ENCODE measurements around the gene KDM8. TPM values are rescaled to one million over a fixed set of nuclear protein-coding genes. Genes with fewer than 3 reads are reported as not detected.

The KDM8 gene
- 10 to 100 TPM; 14.8 to 18.2 TPM for total RNA-seq

GRCh38 chr16:27203507-27204311 is at the start of gene KDM8:
KDM8 (plus strand) TSS chr16:27203526; CDS start chr16:27210124, 6,598 bp downstream.
- H3K27ac Mint-ChIP-seq = peak within 1 kb of the TSS; percentile 100
- no peaks in the 10 kb centered on the region for H3K9me3 Mint-ChIP-seq (ENCODE audit: low read depth)
- H3K36me3 Mint-ChIP-seq = peaks cover 7% of the 10 kb centered on the region
- H3K4me3 Mint-ChIP-seq = peak within 1 kb of the TSS; percentile 95
- peaks cover 47% of the 10 kb centered on the region for H3K4me1 Mint-ChIP-seq
- ATAC-seq (peak; percentile 94), DNase-seq (peak; percentile 100)
- H3K27me3 Mint-ChIP-seq = no peaks in the 10 kb centered on the region
- CTCF ChIA-PET = interaction anchor here (1.1 to 6.6 kb wide), 10 partner anchors 9 to 169 kb away, joined by 3 to 41 read pairs (median 5); no protein-coding TSS in a partner anchor

- peaks cover 8% of the 10 kb centered on the region for H3K4me1 Mint-ChIP-seq
- H3K27ac Mint-ChIP-seq = no peak overlapping the region
These were observed 48.4 kb upstream of the KDM8 start for GRCh38 chr16:27154705-27155521.

GRCh38 chr16:27156579-27156978 is 46.7 kb upstream of the KDM8 start:
- H3K27me3 Mint-ChIP-seq = no peaks in the 10 kb centered on the region
- no peaks in the 10 kb centered on the region for H3K36me3 Mint-ChIP-seq
- CTCF ChIA-PET = interaction anchor here (0.9 to 3.8 kb wide), 5 partner anchors 8 to 211 kb away, joined by 3 to 16 read pairs (median 8); no protein-coding TSS in a partner anchor
- no peak overlapping the region for H3K27ac Mint-ChIP-seq
- no peak overlapping the region for H3K4me3 Mint-ChIP-seq
- H3K9me3 Mint-ChIP-seq (ENCODE audit: low read depth) = peaks cover 3% of the 10 kb centered on the region
- H3K4me1 Mint-ChIP-seq = peaks cover 8% of the 10 kb centered on the region
- DNase-seq (no peak), ATAC-seq (no peak)

More at GRCh38 chr16:27154705-27155521, 48.4 kb upstream of the KDM8 start:
- CTCF ChIA-PET = interaction anchor here (0.7 to 3.8 kb wide), 18 partner anchors 9 to 305 kb away, joined by 3 to 16 read pairs (median 3); no protein-coding TSS in a partner anchor
- H3K36me3 Mint-ChIP-seq = no peaks in the 10 kb centered on the region
- peak; percentile 67 for ATAC-seq
- peak; percentile 71 for DNase-seq
- H3K9me3 Mint-ChIP-seq (ENCODE audit: low read depth) = no peaks in the 10 kb centered on the region
- no peak overlapping the region for H3K4me3 Mint-ChIP-seq
- no peaks in the 10 kb centered on the region for H3K27me3 Mint-ChIP-seq

- H3K27me3 Mint-ChIP-seq = no peaks in the 10 kb centered on the region
- no peak for ATAC-seq
- H3K4me1 Mint-ChIP-seq = no peaks in the 10 kb centered on the region
- no peak overlapping the region for H3K27ac Mint-ChIP-seq
- H3K4me3 Mint-ChIP-seq = no peak overlapping the region
- CTCF ChIA-PET = interaction anchor here (1.2 kb wide), 3 partner anchors 8 to 18 kb away, joined by 3 to 5 read pairs (median 4); no protein-coding TSS in a partner anchor
- H3K36me3 Mint-ChIP-seq = peaks cover 3% of the 10 kb centered on the region
- H3K9me3 Mint-ChIP-seq (ENCODE audit: low read depth) = peaks cover 11% of the 10 kb centered on the region
- DNase-seq = no peak
These were observed 41.9 kb upstream of the KDM8 start for GRCh38 chr16:27161398-27161797.

GRCh38 chr16:27164352-27164751 is 39.0 kb upstream of the KDM8 start:
- Mint-ChIP-seq H3K36me3 (peaks cover 3% of the 10 kb centered on the region), H3K4me3 (no peak overlapping the region), H3K27me3 (no peaks in the 10 kb centered on the region), H3K27ac (no peak overlapping the region), H3K9me3 (ENCODE audit: low read depth) (peaks cover 11% of the 10 kb centered on the region), H3K4me1 (peaks cover 3% of the 10 kb centered on the region)
- DNase-seq (no peak), ATAC-seq (no peak)
- CTCF ChIA-PET = interaction anchor here (0.9 to 2.0 kb wide), 5 partner anchors 8 to 211 kb away, joined by 3 to 8 read pairs (median 4); no protein-coding TSS in a partner anchor

- Mint-ChIP-seq H3K36me3 (peaks cover 3% of the 10 kb centered on the region), H3K27ac (no peak overlapping the region), H3K27me3 (no peaks in the 10 kb centered on the region), H3K4me1 (peaks cover 15% of the 10 kb centered on the region), H3K4me3 (no peak overlapping the region), H3K9me3 (ENCODE audit: low read depth) (peaks cover 11% of the 10 kb centered on the region)
- CTCF ChIA-PET = interaction anchor here (1.3 to 2.0 kb wide), 4 partner anchors 8 to 203 kb away, joined by 4 to 8 read pairs (median 4); no protein-coding TSS in a partner anchor
- no peak for DNase-seq
- no peak for ATAC-seq
These were observed 37.8 kb upstream of the KDM8 start for GRCh38 chr16:27165576-27165975.

GRCh38 chr16:27168790-27169189 is 34.5 kb upstream of the KDM8 start:
- peaks cover 8% of the 10 kb centered on the region for H3K36me3 Mint-ChIP-seq
- CTCF ChIA-PET = interaction anchor here (0.9 to 5.3 kb wide), 10 partner anchors 11 to 278 kb away, joined by 4 to 50 read pairs (median 8); no protein-coding TSS in a partner anchor
- H3K4me3 Mint-ChIP-seq = no peak overlapping the region
- peaks cover 37% of the 10 kb centered on the region for H3K4me1 Mint-ChIP-seq
- H3K27me3 Mint-ChIP-seq = no peaks in the 10 kb centered on the region
- ATAC-seq (no peak), DNase-seq (no peak)
- H3K27ac Mint-ChIP-seq = no peak overlapping the region
- H3K9me3 Mint-ChIP-seq (ENCODE audit: low read depth) = peaks cover 9% of the 10 kb centered on the region

- Mint-ChIP-seq H3K27ac (peak overlapping the region; percentile 82), H3K4me3 (peak overlapping the region; percentile 59), H3K9me3 (ENCODE audit: low read depth) (peaks cover 9% of the 10 kb centered on the region), H3K4me1 (peaks cover 45% of the 10 kb centered on the region), H3K36me3 (peaks cover 8% of the 10 kb centered on the region), H3K27me3 (no peaks in the 10 kb centered on the region)
- CTCF ChIA-PET = interaction anchor here (0.6 to 5.3 kb wide), 23 partner anchors 8 to 295 kb away, joined by 3 to 50 read pairs (median 5); no protein-coding TSS in a partner anchor
- DNase-seq (peak; percentile 87), ATAC-seq (peak; percentile 86)
These were observed 33.7 kb upstream of the KDM8 start for GRCh38 chr16:27169511-27170071.

DNA sequence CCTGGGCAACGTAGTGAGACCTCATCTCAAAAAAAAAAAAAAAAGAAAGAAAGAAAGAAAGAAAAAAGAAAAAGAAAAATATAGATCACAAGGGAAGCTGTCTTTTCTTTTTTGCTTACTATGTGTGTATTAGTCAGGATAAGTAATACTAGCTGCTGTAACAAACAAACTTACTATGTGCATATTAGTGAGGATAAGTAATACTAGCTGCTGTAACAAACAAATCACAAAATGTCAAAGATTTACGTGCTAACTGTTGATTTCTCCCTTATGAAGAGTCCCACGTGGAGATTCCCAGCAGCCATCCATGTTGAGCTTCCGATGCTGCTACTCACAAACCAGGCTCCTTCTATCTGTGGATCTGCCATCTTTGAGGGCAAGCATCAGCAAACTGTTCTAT is 31.7 kb upstream of the KDM8 start:
- Mint-ChIP-seq H3K27ac (no peak overlapping the region), H3K9me3 (ENCODE audit: low read depth) (peaks cover 9% of the 10 kb centered on the region), H3K4me3 (no peak overlapping the region), H3K27me3 (no peaks in the 10 kb centered on the region), H3K36me3 (peaks cover 8% of the 10 kb centered on the region), H3K4me1 (peaks cover 51% of the 10 kb centered on the region)
- DNase-seq = no peak
- no peak for ATAC-seq
- CTCF ChIA-PET = interaction anchor here (1.5 to 5.3 kb wide), 6 partner anchors 8 to 275 kb away, joined by 3 to 50 read pairs (median 6); no protein-coding TSS in a partner anchor

DNA sequence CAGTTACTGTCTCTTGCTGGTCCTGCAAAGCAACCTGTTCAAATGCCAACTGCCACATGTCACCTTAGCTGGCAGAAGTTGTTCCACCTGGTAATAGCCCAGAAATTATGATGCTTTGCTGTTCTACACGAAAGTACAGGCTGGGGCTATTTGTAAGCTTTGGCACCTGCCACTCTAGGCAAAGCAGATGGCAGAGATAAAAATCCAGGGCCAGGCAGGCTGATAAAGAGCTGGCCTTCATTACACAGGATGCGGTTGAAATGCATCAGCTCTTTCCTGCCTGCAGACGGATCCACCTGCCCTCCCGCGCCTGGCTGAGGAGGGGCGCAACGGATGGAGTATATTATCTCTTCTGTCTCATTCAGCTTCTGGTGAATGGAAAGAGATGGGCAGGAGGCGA is 29.3 kb upstream of the KDM8 start:
- H3K9me3 Mint-ChIP-seq (ENCODE audit: low read depth) = peaks cover 9% of the 10 kb centered on the region
- ATAC-seq (peak; percentile 66), DNase-seq (peak; percentile 85)
- peaks cover 56% of the 10 kb centered on the region for H3K4me1 Mint-ChIP-seq
- CTCF ChIA-PET = interaction anchor here (0.7 to 2.1 kb wide), 15 partner anchors 9 to 278 kb away, joined by 3 to 15 read pairs (median 3); no protein-coding TSS in a partner anchor
- no peaks in the 10 kb centered on the region for H3K27me3 Mint-ChIP-seq
- H3K36me3 Mint-ChIP-seq = peaks cover 8% of the 10 kb centered on the region
- peak overlapping the region; percentile 76 for H3K27ac Mint-ChIP-seq
- H3K4me3 Mint-ChIP-seq = no peak overlapping the region

DNA sequence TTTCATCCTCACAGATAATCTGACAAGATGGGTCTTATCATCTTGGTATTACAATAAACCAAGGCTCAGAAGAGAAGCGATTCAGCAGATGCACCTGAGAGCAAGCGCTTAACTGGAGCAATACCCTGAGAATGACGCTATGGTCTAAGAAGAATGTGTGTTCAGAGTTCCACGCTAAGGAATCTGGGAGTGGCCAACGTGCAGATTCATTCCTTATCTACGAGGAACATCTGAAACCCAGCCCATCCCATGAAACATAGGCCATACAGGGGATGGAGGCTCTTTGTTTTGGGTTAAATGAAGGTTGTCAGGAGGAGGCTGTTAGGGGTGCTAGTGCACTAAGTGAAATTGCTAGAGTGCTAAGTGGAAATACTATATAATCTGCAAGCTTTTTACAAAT is 28.5 kb upstream of the KDM8 start:
- H3K27ac Mint-ChIP-seq = no peak overlapping the region
- H3K4me3 Mint-ChIP-seq = no peak overlapping the region
- no peaks in the 10 kb centered on the region for H3K27me3 Mint-ChIP-seq
- DNase-seq (no peak), ATAC-seq (no peak)
- peaks cover 58% of the 10 kb centered on the region for H3K4me1 Mint-ChIP-seq
- CTCF ChIA-PET = interaction anchor here (0.9 to 7.3 kb wide), 8 partner anchors 19 to 277 kb away, joined by 3 to 104 read pairs (median 8); no protein-coding TSS in a partner anchor
- H3K36me3 Mint-ChIP-seq = peaks cover 8% of the 10 kb centered on the region
- peaks cover 9% of the 10 kb centered on the region for H3K9me3 Mint-ChIP-seq (ENCODE audit: low read depth)

- CTCF ChIA-PET = interaction anchor here (1.2 to 7.3 kb wide), 4 partner anchors 20 to 192 kb away, joined by 3 to 104 read pairs (median 35); no protein-coding TSS in a partner anchor
- Mint-ChIP-seq H3K4me1 (peaks cover 51% of the 10 kb centered on the region), H3K4me3 (no peak overlapping the region), H3K27me3 (no peaks in the 10 kb centered on the region), H3K27ac (no peak overlapping the region), H3K36me3 (peaks cover 8% of the 10 kb centered on the region), H3K9me3 (ENCODE audit: low read depth) (peaks cover 9% of the 10 kb centered on the region)
- DNase-seq (no peak), ATAC-seq (no peak)
These were observed 27.4 kb upstream of the KDM8 start for GRCh38 chr16:27175888-27176287.

All from activated CD8-positive, alpha-beta memory T cell treated with anti-CD3 and anti-CD28 coated beads, Interleukin-2, amount 10 ng/mL, durations not matched to agents 7 days and 5 days (primary cell).